HG03432 (cell line): ENCODE results near the gene SLC29A3.

ENCODE experiments used
- ATAC-seq: cut with Tn5 transposase; IDR thresholded peaks from one replicate; pipeline ENCODE4 v1.9.1; 2021; ENCODE audit warnings: mild to moderate bottlenecking, moderate library complexity; ENCODE audit not compliant: unreplicated experiment

SLC29A3 gene

GRCh38 chr10:71390461-71390835 is 71.4 kb downstream of the SLC29A3 start:
- no peak for ATAC-seq

GRCh38 chr10:71390921-71391690 is 72.0 kb downstream of the SLC29A3 start:
- no peak for ATAC-seq

- no peak for ATAC-seq
These were observed 72.6 kb downstream of the SLC29A3 start for GRCh38 chr10:71391701-71392100.

DNA sequence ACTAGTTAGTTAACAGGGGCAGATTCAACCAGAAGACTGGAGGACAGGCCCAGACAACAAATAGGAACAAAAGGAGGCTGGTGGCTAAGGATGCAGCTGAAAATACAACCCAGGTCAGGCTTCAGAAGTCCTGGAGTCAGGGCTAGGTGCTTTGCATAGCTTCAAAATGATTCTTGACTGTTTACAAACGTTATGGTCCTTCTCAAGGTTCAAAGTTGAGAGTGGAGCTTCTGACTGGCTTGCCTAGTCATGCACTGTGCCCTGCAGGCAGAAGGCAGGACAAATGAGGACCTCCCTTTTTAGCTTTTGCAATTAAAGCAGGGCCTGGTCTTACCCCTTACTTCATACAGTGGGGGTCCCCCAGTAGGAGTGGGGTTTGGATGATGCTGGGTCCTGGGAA is 73.2 kb downstream of the SLC29A3 start:
- ATAC-seq: no peak

- no peak for ATAC-seq
These were observed 74.0 kb downstream of the SLC29A3 start for GRCh38 chr10:71392791-71393781.

DNA sequence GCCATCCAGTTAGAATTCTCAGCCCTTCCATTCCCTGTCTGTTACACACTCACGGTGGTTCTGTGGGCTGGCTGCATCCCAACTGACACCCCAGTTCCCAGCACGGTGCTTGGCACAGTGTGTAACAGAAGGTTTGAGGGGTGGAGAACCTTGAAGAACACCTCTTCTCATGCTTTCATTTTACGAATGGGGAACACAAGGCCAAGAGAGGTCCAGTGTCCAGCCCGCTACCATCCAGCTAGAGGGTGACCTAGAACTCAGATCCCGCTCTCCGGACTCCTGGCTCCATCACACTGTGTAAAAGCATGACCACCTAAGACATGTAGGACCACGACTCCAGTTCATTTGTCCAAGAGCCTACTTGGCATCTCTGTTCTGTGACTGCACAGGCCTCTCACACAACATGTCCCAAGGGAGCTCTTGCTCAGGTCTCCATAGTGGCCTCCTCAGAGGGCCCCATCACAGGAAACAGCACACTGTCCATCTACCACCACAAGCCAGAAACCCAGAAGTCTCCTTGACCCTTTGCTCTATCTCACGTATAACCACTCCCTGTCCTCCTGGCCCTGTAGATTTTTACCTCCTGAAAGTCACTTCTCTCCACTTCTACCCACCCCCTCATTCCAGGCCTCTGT is 74.9 kb downstream of the SLC29A3 start:
- no peak for ATAC-seq

GRCh38 chr10:71394926-71395562 is 76.0 kb downstream of the SLC29A3 start:
- no peak for ATAC-seq

DNA sequence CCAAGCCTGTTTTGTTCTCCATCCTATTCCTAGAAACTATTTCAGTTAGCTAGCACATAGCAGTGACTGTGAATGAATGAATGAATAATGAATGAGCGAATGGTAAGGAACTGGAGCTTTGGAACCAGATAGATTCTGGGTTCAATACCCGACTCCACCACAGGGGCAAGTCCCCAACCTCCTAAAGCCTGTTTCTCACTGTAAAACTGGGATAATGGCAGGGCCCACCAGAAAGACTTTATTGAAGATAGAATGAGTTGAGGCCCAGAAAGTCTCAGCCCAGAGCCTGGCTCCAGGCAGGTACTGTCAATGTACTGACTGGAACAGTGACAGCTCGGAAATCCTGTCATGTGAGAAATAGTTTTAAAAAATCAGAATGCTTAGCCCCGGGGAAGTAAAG is 76.6 kb downstream of the SLC29A3 start:
- ATAC-seq: no peak

- ATAC-seq: no peak
These were observed 77.1 kb downstream of the SLC29A3 start for GRCh38 chr10:71396084-71396710.

- ATAC-seq: no peak
These were observed 77.7 kb downstream of the SLC29A3 start, which contains the start of gene CDH23 for GRCh38 chr10:71396711-71397295. Gene CDH23 (plus strand): TSS chr10:71396920. CDS start chr10:71439832, 42,912 bp downstream.

GRCh38 chr10:71397296-71398212 is 78.5 kb downstream of the SLC29A3 start:
- no peak for ATAC-seq

DNA sequence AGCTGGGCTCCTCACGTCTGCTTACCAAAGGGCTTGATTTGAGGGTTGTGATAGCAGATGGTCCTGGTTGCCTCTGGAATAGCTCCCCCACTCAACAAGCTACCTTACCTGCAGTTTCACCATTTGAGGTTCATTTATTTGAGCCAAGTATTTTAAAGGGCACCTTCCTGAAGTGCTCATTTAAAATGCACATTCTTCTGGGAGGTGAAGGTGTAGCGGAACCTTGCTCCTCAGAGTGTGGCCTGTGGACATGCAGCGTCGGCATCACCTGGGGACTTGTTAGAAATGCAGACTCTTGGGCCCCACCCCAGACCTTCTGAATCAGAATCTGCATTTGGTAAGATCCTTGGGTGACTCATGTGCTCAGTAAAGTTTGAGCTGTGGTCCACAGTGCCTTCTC is 79.9 kb downstream of the SLC29A3 start:
- no peak for ATAC-seq

DNA sequence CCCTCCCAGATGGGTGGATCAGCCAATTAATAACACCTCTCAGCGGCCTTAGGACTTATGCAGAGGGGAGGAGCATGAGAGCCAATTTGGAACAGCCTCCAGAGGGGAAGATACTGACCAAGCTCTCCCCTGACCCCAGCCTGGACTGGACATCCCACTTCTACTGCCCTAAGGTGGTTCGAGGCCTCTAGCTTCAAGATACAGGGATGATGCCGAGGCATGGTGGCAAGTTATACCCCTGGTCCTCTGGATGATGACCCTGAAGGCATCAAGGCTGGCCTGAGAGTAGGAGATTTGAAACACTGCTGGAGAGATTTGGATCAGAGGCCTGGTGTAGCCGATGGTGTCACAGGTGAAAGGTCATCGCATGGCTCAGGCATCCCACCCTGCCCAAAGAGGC is 80.9 kb downstream of the SLC29A3 start:
- ATAC-seq: no peak

- ATAC-seq: no peak
These were observed 82.0 kb downstream of the SLC29A3 start for GRCh38 chr10:71401056-71401455.

DNA sequence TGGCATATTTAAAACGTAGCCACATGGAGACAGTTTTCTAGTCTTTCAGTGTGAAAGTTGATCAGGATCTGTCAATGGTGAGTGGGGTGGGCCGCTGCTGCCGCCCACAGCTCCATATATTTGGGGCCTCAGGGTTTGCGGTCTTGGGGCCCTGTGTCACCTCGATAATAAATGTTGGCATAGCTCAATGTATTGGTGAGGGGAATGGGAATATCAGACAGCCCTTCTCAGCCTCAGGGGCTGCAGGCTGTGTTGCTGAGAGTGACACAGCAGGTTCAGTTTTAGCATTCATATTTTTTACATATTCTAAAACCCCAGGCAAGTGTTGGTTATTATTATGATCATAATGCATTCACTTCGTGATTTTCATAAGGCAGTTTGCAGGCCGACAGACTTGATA is 82.9 kb downstream of the SLC29A3 start:
- ATAC-seq: no peak

- no peak for ATAC-seq
These were observed 85.6 kb downstream of the SLC29A3 start for GRCh38 chr10:71404503-71405295.

DNA sequence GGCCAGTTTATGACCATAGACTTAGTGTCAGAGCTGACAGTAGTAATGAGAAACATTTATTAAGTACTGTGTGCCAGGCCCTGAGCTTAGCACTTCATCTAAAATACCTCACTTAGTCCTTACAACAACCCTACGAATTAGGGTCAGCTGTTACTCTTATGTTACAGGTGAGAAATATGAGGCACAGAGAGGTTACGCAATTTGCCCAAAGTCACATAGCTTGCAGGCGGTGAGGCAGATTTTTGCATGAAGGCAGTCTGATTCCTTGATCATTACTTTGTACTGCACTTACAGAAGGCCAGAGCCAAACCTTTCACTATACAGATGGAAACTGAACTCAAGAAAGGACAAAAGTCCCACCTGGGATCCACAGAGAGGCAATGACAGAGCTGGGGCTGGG is 87.8 kb downstream of the SLC29A3 start:
- no peak for ATAC-seq
